SU-DHL-6 (cell line): ENCODE measurements around the gene MOSMO.

Experiments used
- H2AFZ ChIP-seq: fragments of 200-600 bp; sonication (generic); 2 replicates; pipeline ENCODE4 v1.6.1; 2014; ENCODE audit warnings: low read depth, mild to moderate bottlenecking, moderate library complexity, mixed read lengths, antibody characterized with exemption, low read length; ENCODE audit not compliant: severe bottlenecking
- H3F3A ChIP-seq: fragments of 200-600 bp; shearing (Covaris generic); 2 replicates; pipeline ENCODE4 v1.6.0; 2016; ENCODE audit warnings: antibody characterized with exemption, mild to moderate bottlenecking; ENCODE audit not compliant: insufficient read depth
- H3K27ac ChIP-seq: fragments of 200-600 bp; sonication (generic); 2 replicates; pipeline ENCODE4 v1.5.1; 2016; ENCODE audit warnings: low read depth, mild to moderate bottlenecking, low read length, moderate library complexity, mixed read lengths
- H3K27me3 ChIP-seq: fragments of 200-600 bp; sonication (generic), shearing (Covaris generic); 2 replicates; pipeline ENCODE4 v1.6.0; 2014; ENCODE audit warnings: mild to moderate bottlenecking, low read length
- H3K36me3 ChIP-seq: fragments of 200-600 bp; sonication (generic); 2 replicates; pipeline ENCODE4 v1.6.1; 2014; ENCODE audit warnings: mild to moderate bottlenecking, low read length, mixed read lengths
- H3K4me2 ChIP-seq: fragments of 300-600, 200-600 bp; shearing (Covaris generic), sonication (generic); 2 replicates; pipeline ENCODE4 v1.6.0; 2014; ENCODE audit warnings: low read length, low read depth, mild to moderate bottlenecking; ENCODE audit not compliant: poor library complexity, severe bottlenecking
- H3K4me3 ChIP-seq: fragments of 200-600 bp; sonication (generic); 2 replicates; pipeline ENCODE4 v1.5.1; 2014; ENCODE audit warnings: antibody characterized with exemption, low read length, mild to moderate bottlenecking, mixed read lengths; ENCODE audit not compliant: insufficient read depth, poor library complexity, severe bottlenecking
- H3K79me2 ChIP-seq: fragments of 200-600 bp; sonication (generic); 2 replicates; pipeline ENCODE4 v1.6.1; 2014; ENCODE audit warnings: mild to moderate bottlenecking, low read length, moderate library complexity; ENCODE audit not compliant: insufficient read depth
- H3K9ac ChIP-seq: fragments of 200-600 bp; sonication (generic); 2 replicates; pipeline ENCODE4 v1.7.0; 2014; ENCODE audit warnings: mild to moderate bottlenecking, low read length
- H3K9me2 ChIP-seq: fragments of 200-600 bp; sonication (generic); replicated peaks from 2 replicates; pipeline ENCODE4 v1.6.1; 2014; ENCODE audit warnings: low read length; ENCODE audit not compliant: insufficient read depth
- H3K9me3 ChIP-seq: fragments of 200-600 bp; sonication (generic); 2 replicates; pipeline ENCODE4 v1.6.1; 2014; ENCODE audit warnings: low read length, mixed read lengths; ENCODE audit not compliant: insufficient read depth
- H4K20me1 ChIP-seq: fragments of 200-600 bp; sonication (generic); 2 replicates; pipeline ENCODE4 v1.6.1; 2014; ENCODE audit warnings: low read depth, mild to moderate bottlenecking, antibody characterized with exemption, low read length, moderate library complexity, mixed read lengths
- CTCF ChIP-seq: fragments of 200-600 bp; sonication (generic); IDR thresholded peaks from one replicate; pipeline ENCODE4 v1.5.1; 2017; ENCODE audit warnings: antibody characterized with exemption, mild to moderate bottlenecking, low read length, moderate library complexity; ENCODE audit not compliant: insufficient read depth, poor library complexity, severe bottlenecking
- EZH2phosphoT487 ChIP-seq: fragments of 200-600 bp; sonication (generic), shearing (Covaris generic); conservative IDR thresholded peaks from 2 replicates; pipeline ENCODE4 v1.6.1; 2018; ENCODE audit warnings: mild to moderate bottlenecking, antibody characterized with exemption, low read length, moderate library complexity, mixed read lengths

Gene MOSMO

DNA sequence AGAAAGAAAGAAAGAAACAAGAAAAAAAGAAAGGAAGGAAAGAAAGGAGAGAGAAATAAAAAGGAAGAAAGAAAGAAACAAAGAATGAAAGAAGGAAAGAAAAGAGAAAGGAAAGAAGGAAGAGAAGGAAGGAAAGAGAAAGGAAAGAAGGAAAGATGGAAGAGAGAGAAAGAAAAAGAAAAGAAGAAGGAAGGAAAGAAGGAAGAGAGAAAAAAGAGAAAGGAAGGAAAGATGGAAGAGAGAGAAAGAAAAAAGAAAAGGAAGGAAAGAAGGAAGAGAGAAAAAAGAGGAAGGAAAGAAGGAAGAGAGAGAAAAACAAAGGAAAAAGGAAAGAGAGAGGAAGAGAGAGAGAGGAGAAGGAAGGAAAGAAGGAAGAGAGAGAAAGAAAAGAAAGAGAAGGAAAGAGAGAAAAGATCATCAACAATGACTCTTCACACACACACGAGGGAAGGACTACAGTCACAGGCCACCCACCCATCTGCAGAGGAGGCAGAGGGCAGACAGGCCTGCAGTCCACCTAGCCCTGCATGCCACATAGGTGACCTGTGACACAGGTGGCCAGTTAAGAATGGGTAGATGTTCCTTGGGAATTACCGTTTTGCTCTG lies 108.3 kb downstream of the MOSMO start:
- Histone ChIP-seq H3K9ac (no peak overlapping the region), H3K9me2 (no peaks in the 10 kb centered on the region), H3F3A (no peaks in the 10 kb centered on the region), H3K4me3 (no peak overlapping the region), H4K20me1 (no peaks in the 10 kb centered on the region), H3K9me3 (no peaks in the 10 kb centered on the region), H3K36me3 (no peaks in the 10 kb centered on the region), H3K4me2 (no peak overlapping the region), H3K27ac (no peak overlapping the region), H2AFZ (no peak overlapping the region), H3K79me2 (no peaks in the 10 kb centered on the region), H3K27me3 (no peaks in the 10 kb centered on the region)
- no peak for TF ChIP-seq CTCF
- TF ChIP-seq EZH2phosphoT487: no peak

GRCh38 chr16:22117609-22118008 lies 109.7 kb downstream of the MOSMO start:
- no peaks in the 10 kb centered on the region for H3K79me2 ChIP-seq
- no peaks in the 10 kb centered on the region for H3F3A ChIP-seq
- no peak overlapping the region for H3K27ac ChIP-seq
- H3K9me2 ChIP-seq: no peaks in the 10 kb centered on the region
- H3K36me3 ChIP-seq: no peaks in the 10 kb centered on the region
- H3K9me3 ChIP-seq: no peaks in the 10 kb centered on the region
- H2AFZ ChIP-seq: no peak overlapping the region
- no peak overlapping the region for H3K4me3 ChIP-seq
- H4K20me1 ChIP-seq: no peaks in the 10 kb centered on the region
- H3K27me3 ChIP-seq: no peaks in the 10 kb centered on the region
- TF ChIP-seq CTCF (no peak), EZH2phosphoT487 (no peak)
- no peak overlapping the region for H3K4me2 ChIP-seq
- H3K9ac ChIP-seq: no peak overlapping the region

GRCh38 chr16:22120440-22120839 lies 112.5 kb downstream of the MOSMO start:
- TF ChIP-seq EZH2phosphoT487 (no peak), CTCF (no peak)
- H3K4me3 ChIP-seq: no peak overlapping the region

DNA sequence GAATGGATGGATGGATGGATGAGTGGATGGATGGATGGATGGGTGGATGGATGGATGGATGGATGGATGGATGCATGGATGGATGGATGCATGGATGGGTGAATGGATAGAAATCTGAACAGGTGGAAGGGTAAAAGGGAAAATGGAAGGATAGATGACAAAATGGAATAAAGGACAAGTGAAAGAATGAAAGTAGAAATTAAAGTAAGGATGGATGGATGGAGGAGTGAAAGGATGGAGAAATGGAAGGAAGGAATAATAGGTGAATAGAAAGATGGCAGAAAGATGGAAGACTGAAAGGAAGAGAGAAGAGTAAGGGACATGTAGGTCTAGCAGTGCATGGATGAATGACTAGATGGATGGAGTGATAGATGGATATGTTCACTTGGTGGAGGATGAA lies 114.3 kb downstream of the MOSMO start:
- no peak overlapping the region for H3K4me2 ChIP-seq
- no peaks in the 10 kb centered on the region for H3K36me3 ChIP-seq
- H3K4me3 ChIP-seq: no peak overlapping the region
- H3K79me2 ChIP-seq: no peaks in the 10 kb centered on the region
- H3K27me3 ChIP-seq: no peaks in the 10 kb centered on the region
- H3K27ac ChIP-seq: no peak overlapping the region
- TF ChIP-seq EZH2phosphoT487 (no peak), CTCF (no peak)
- H2AFZ ChIP-seq: no peak overlapping the region
- H3K9ac ChIP-seq: no peak overlapping the region
- H4K20me1 ChIP-seq: no peaks in the 10 kb centered on the region
- H3K9me3 ChIP-seq: no peaks in the 10 kb centered on the region
- H3F3A ChIP-seq: no peaks in the 10 kb centered on the region
- no peaks in the 10 kb centered on the region for H3K9me2 ChIP-seq

More at GRCh38 chr16:22120440-22120839, 112.5 kb downstream of the MOSMO start:
- H3K9me2 ChIP-seq: no peaks in the 10 kb centered on the region
- H3K27me3 ChIP-seq: no peaks in the 10 kb centered on the region
- H2AFZ ChIP-seq: no peak overlapping the region
- no peak overlapping the region for H3K4me2 ChIP-seq
- H3K27ac ChIP-seq: no peak overlapping the region
- no peaks in the 10 kb centered on the region for H3K79me2 ChIP-seq
- H4K20me1 ChIP-seq: no peaks in the 10 kb centered on the region
- no peaks in the 10 kb centered on the region for H3K9me3 ChIP-seq
- H3K9ac ChIP-seq: no peak overlapping the region
- H3K36me3 ChIP-seq: no peaks in the 10 kb centered on the region
- no peaks in the 10 kb centered on the region for H3F3A ChIP-seq
